ENCODE measurements around the gene MRPS23.

Gene MRPS23

DNA sequence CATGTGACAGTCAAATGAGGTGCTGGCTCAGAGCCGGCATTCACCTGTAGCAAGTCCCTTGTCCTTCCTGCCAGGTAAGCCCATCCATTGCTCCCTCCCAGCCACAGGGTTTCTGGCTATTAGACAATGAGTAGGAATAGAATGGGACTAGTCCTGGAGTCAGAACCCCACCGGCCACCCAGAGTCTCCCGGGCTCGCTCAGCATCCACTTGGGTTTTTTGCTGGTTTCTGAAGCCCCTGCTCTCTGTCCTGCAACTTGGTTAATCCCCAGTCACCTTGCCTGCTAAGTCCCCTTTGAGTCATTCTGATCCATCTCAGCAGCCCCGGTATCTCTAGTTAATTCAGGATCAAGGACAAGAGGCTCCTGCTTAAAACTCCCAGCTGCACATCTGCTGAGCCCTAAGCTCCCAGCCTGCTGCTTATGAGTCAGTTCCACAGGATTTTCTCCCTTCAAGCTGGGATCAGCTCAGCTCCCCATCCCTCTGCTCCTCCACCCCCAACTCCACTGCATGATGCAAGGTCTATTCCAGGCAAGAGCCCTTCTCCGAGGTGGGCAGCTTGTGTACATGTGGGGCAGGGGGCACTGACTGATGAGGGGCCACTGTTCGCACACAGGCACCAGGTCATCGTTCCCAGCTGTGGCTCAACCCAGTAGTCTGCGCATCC is 19.9 kb upstream of the MRPS23 start:
- Histone ChIP-seq H3K4me1 (ENCODE audit: control insufficient read depth, insufficient read depth, low read length, poor library complexity, severe bottlenecking) (peaks cover 64% of the 10 kb centered on the region), H3K9me3 (ENCODE audit: control insufficient read depth, low read length) (no peaks in the 10 kb centered on the region), H3K36me3 (ENCODE audit: control insufficient read depth, insufficient read depth, low read length) (peaks cover 39% of the 10 kb centered on the region), H3K4me3 (ENCODE audit: extremely low read depth, insufficient read depth, low read length, poor library complexity, severe bottlenecking) (no peak overlapping the region), H3K27ac (ENCODE audit: low read depth, low read length, severe bottlenecking) (peak overlapping the region; percentile 80)
- 93 to 99% methylated on average over 8 of the region's 9 CpGs for WGBS, 2 experiments (ENCODE audit: insufficient coverage in 2 of 2)

DNA sequence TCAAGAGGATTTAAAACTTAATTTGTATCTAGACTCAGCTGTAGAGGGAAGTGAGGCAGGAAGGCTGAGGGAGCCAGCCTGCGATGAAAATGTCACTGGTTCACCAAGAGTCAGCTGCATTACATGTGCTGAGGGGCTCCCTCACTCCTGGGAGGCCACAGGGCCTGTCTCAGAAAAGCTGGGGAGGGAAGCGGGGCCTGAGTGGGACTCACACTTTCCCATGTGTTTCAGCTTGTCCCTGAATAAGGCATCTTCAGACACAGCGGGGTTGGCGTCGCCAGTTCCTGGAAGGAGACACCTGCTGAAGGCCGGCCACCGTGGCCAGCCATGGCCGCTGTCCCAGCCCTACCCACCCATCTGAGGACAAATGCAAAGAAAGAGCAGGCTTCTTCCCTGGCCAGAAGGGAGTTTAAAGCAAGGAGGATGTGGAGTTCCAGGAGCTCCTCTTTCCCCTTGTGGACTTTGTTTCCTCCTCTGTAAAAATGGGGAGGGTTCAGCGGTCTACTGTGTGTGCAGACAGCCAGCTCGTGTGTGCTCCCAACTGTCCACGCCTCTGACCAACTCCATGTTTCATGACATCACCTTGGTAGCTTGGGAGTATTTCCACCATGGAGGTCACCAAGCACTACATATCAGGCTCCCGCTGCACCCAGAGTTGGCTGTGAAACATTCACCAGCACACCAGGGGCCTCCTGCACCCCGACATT is 19.2 kb upstream of the MRPS23 start:
- no peak overlapping the region for H3K4me3 ChIP-seq (ENCODE audit: extremely low read depth, insufficient read depth, low read length, poor library complexity, severe bottlenecking)
- H3K9me3 ChIP-seq (ENCODE audit: control insufficient read depth, low read length), result no peaks in the 10 kb centered on the region
- peak overlapping the region; percentile 80 for H3K27ac ChIP-seq (ENCODE audit: low read depth, low read length, severe bottlenecking)
- peaks cover 60% of the 10 kb centered on the region for H3K4me1 ChIP-seq (ENCODE audit: control insufficient read depth, insufficient read depth, low read length, poor library complexity, severe bottlenecking)
- peaks cover 42% of the 10 kb centered on the region for H3K36me3 ChIP-seq (ENCODE audit: control insufficient read depth, insufficient read depth, low read length)
- WGBS, 2 experiments (ENCODE audit: insufficient coverage in 2 of 2), result 97% methylated on average over 9 to 12 of the region's 13 CpGs

DNA sequence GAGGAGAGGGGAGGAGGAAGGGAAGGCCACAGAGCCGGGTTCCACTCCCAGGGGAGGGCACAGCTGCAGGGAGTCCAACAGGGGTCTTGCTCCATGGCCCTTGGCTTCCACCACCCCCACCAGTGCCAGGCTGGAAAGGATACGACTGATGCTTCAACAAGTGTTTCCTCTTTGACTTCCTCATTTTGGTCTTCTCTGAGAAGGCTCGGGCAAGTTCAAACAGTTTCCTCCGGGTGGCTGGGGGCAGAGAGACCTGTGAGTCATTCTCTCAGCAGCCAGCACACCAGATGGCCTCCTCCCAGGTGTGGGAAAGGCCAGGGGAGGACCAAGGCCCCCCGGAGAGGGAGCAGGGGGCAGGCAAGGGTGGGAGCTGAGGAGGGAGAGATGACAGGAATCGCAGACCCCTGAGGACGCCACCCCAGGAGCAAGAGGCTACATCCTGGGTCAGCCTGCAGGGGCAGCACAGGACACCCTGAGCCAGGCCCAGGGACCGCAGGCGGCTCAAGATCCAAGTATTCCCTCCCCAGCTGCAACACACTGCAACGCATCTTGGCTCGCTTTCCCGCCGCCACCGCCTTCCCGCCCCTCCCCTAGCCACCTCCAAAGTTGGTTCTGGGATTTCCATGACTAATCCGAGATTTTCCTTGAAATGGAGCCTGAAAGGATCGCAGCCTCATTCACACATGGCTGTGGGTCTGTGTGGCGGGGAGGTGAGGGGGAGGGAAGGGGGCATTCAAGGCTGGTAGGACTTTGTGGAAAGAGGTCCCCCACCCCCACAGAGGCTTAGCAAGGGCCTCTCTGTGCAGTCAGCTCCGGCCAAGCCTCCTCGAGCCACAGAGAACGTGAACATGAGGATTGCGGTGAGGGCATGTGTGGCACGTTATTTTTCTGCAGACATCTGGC is 18.4 kb upstream of the MRPS23 start:
- 45 to 52% methylated on average over 13 to 18 of the region's 23 CpGs for WGBS, 2 experiments (ENCODE audit: insufficient coverage in 2 of 2)
- Histone ChIP-seq H3K27ac (ENCODE audit: low read depth, low read length, severe bottlenecking) (peak overlapping the region; percentile 74), H3K9me3 (ENCODE audit: control insufficient read depth, low read length) (no peaks in the 10 kb centered on the region), H3K36me3 (ENCODE audit: control insufficient read depth, insufficient read depth, low read length) (peaks cover 46% of the 10 kb centered on the region), H3K4me3 (ENCODE audit: extremely low read depth, insufficient read depth, low read length, poor library complexity, severe bottlenecking) (no peak overlapping the region), H3K4me1 (ENCODE audit: control insufficient read depth, insufficient read depth, low read length, poor library complexity, severe bottlenecking) (peaks cover 55% of the 10 kb centered on the region)

DNA sequence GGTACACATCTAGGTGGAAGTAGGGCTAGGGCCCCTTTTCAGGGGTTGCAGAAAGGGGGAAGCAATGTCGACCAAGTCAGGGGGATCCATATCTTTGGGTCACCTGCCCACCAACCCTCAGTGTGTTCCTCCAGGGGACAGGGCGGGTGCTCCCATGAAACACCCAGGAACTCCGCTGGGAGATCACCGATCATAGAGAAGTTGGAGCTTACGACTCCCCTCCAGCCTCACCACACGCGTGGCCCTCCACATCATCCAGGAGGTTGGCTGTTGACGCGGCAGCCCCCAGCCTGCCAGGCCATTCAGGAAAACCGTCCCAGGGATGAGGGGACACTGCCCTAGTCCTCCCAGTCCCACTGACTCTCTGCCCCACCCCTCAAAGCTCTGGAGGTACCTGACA is 17.3 kb upstream of the MRPS23 start:
- H3K9me3 ChIP-seq (ENCODE audit: control insufficient read depth, low read length), result no peaks in the 10 kb centered on the region
- no peak overlapping the region for H3K4me3 ChIP-seq (ENCODE audit: extremely low read depth, insufficient read depth, low read length, poor library complexity, severe bottlenecking)
- peaks cover 60% of the 10 kb centered on the region for H3K4me1 ChIP-seq (ENCODE audit: control insufficient read depth, insufficient read depth, low read length, poor library complexity, severe bottlenecking)
- H3K36me3 ChIP-seq (ENCODE audit: control insufficient read depth, insufficient read depth, low read length), result peaks cover 37% of the 10 kb centered on the region
- WGBS, 2 experiments (ENCODE audit: insufficient coverage in 2 of 2), result 96 to 100% methylated on average over 5 to 6 of the region's 10 CpGs
- no peak overlapping the region for H3K27ac ChIP-seq (ENCODE audit: low read depth, low read length, severe bottlenecking)

DNA sequence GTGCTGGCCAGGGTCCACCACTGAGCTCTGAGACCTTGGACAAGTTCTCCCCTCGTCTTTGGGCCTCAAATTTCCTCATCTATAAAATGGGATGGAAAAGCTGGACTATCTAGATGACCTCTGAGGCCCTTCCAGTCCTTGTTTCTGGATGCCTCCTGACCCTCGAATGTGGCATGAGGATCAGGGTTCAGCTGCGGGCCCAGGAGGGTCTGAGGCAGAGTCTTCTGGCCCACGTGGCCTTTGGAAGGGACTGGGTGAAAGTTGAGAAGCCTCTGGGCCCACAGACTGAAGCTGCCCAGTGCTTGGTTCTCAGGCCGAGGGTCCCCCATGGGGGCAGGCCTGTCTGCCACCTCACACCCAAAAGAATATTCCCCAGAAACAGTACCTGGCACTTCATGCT is 16.9 kb upstream of the MRPS23 start:
- Histone ChIP-seq H3K4me3 (ENCODE audit: extremely low read depth, insufficient read depth, low read length, poor library complexity, severe bottlenecking) (no peak overlapping the region), H3K27ac (ENCODE audit: low read depth, low read length, severe bottlenecking) (no peak overlapping the region), H3K9me3 (ENCODE audit: control insufficient read depth, low read length) (no peaks in the 10 kb centered on the region), H3K4me1 (ENCODE audit: control insufficient read depth, insufficient read depth, low read length, poor library complexity, severe bottlenecking) (peaks cover 60% of the 10 kb centered on the region), H3K36me3 (ENCODE audit: control insufficient read depth, insufficient read depth, low read length) (peaks cover 35% of the 10 kb centered on the region)
- WGBS, 2 experiments (ENCODE audit: insufficient coverage in 2 of 2), result 96 to 100% methylated on average over 2 to 4 of the region's 5 CpGs

DNA sequence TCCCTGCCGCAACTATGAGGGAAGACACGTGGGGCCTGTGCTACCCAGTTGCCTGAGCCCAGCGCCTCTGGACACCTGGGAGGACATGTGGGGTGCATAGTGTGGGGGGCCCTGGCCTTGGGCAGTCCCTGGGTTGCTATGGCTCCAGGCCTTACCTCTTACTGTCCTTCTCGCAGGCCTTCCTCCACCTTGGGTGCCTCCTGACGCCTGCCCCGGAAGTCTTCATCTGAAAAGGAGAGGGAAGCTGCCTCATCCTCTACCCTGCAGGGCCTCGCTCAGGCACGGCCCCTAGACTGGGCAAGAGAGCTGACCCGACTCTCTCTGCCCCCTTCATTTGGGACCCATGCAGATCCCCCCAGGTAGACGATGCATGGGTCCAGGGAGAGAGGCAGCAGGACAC is 16.5 kb upstream of the MRPS23 start:
- Histone ChIP-seq H3K36me3 (ENCODE audit: control insufficient read depth, insufficient read depth, low read length) (peaks cover 32% of the 10 kb centered on the region), H3K9me3 (ENCODE audit: control insufficient read depth, low read length) (no peaks in the 10 kb centered on the region), H3K4me3 (ENCODE audit: extremely low read depth, insufficient read depth, low read length, poor library complexity, severe bottlenecking) (no peak overlapping the region), H3K4me1 (ENCODE audit: control insufficient read depth, insufficient read depth, low read length, poor library complexity, severe bottlenecking) (peaks cover 60% of the 10 kb centered on the region), H3K27ac (ENCODE audit: low read depth, low read length, severe bottlenecking) (no peak overlapping the region)
- 97 to 98% methylated on average over 5 to 9 of the region's 10 CpGs for WGBS, 2 experiments (ENCODE audit: insufficient coverage in 2 of 2)

DNA sequence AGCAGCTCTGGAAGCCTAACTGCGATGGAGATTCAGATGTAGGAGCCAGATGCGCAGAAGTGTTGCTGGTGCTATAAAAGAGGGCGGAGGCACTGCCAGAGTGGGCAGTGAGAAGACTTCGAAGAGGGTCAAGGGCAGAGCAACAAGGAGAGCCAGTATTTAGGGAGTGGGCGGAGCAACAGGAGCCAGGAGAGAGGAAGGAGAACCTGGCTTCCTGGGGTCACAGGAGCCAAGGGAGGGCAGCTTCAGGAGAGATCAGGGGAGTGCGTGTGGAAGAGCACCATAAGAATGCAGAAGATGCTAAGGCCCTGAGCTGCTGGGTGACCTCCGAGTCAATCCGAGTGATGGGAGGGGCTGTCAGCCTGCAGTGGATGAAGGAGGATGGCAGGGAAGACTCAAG is 14.4 kb upstream of the MRPS23 start:
- Histone ChIP-seq H3K27ac (ENCODE audit: low read depth, low read length, severe bottlenecking) (no peak overlapping the region), H3K9me3 (ENCODE audit: control insufficient read depth, low read length) (no peaks in the 10 kb centered on the region), H3K36me3 (ENCODE audit: control insufficient read depth, insufficient read depth, low read length) (peaks cover 21% of the 10 kb centered on the region), H3K4me3 (ENCODE audit: extremely low read depth, insufficient read depth, low read length, poor library complexity, severe bottlenecking) (no peak overlapping the region), H3K4me1 (ENCODE audit: control insufficient read depth, insufficient read depth, low read length, poor library complexity, severe bottlenecking) (peaks cover 61% of the 10 kb centered on the region)
- WGBS, 2 experiments (ENCODE audit: insufficient coverage in 2 of 2), result 89 to 93% methylated on average over 8 of the region's 8 CpGs

DNA sequence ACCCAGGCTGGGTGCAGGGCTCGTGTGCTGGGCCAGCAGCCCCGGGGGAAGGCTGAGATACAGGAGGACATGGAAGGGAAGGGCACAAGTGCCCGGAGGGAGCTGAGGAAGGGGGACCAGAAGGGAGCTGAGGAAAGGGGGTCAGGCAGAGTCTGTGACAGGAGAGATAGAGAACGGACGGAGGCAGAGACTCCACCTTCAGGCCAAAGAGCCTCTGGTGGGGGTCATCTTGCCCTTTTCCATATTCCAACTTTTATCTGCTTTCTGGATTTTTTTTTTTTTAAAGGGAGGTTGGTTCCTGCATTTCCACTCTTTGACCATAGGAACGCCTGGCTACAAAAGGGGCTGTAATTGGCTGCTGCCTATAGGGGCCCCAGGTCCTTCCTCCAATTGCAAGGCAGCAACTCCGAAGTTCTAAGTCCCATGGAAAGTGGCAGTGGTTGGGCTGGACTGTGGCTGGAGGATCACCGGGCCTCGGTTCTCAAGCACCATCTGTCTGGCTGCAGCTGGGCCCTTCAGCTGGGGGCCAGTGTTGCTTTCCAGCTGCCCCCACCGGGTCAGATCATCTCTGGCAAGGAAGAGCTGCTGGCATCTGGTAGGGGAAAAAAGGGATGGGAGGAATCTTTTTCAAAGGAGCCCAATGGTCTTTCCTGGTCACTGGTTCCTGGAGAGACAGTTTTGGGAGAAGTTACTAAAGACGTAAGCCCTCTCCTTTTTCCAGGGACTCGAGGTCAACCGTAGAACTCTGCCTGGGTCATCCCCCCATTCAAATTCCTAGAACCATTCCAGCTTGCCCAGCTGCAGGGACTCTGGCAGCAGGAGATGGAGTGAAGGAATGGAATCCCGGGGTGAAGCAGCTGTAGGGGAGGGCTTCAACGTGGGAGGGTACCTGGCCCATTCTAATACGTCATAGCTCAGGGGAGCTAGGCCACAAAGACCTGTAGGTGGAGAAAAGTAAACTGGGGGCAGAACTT is 13.1 kb upstream of the MRPS23 start:
- Histone ChIP-seq H3K27ac (ENCODE audit: low read depth, low read length, severe bottlenecking) (no peak overlapping the region), H3K36me3 (ENCODE audit: control insufficient read depth, insufficient read depth, low read length) (peaks cover 21% of the 10 kb centered on the region), H3K4me1 (ENCODE audit: control insufficient read depth, insufficient read depth, low read length, poor library complexity, severe bottlenecking) (peaks cover 50% of the 10 kb centered on the region), H3K9me3 (ENCODE audit: control insufficient read depth, low read length) (no peaks in the 10 kb centered on the region), H3K4me3 (ENCODE audit: extremely low read depth, insufficient read depth, low read length, poor library complexity, severe bottlenecking) (no peak overlapping the region)
- WGBS, 2 experiments (ENCODE audit: insufficient coverage in 2 of 2), result 70 to 72% methylated on average over 10 to 11 of the region's 16 CpGs

DNA sequence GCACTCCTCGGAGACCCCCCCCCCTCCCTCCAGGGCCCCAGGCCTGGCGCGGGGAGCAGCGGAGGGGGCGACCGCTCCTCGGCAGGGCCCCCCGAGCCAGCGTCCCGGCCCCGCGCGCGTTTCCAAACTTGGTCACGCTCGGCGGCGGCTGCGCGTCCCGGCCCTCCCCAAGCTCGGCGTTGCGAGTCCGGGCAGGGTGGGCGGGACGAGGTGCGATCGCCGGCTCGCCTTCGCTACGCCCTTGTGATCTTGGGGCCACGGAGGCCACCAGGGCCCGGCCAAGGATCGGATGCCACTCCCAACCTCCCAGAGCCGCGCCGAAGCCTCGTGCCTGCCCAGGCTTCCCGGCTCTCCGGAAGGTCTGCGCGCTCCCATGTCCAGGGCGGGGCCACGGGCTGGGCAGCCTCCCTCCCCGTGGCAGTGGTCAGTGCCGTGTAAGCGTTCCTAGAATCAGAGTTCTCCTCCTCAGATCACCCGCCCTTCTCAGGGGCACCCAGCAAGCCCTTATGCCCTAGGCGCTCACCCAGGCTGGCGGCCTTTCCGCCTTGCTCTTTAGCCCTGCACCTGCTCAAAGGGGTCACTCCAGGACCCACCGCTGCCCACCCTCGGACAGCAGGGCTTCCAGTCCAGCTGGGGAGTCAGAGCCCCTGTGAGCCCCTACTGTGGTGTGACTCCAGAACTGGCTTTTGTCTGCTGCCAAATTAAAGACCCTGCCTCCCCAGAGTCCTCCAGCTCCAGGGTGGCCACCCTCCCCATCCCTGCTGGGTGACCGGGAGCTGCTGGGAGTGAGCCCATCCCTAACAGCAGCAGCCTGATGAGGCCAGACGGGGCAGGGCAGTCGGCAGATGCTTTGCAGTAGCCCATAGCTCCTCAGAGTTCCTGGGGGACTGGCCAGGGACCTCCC is 12.2 kb upstream of the MRPS23 start:
- H3K36me3 ChIP-seq (ENCODE audit: control insufficient read depth, insufficient read depth, low read length), result peaks cover 20% of the 10 kb centered on the region
- H3K4me1 ChIP-seq (ENCODE audit: control insufficient read depth, insufficient read depth, low read length, poor library complexity, severe bottlenecking), result peaks cover 41% of the 10 kb centered on the region
- H3K9me3 ChIP-seq (ENCODE audit: control insufficient read depth, low read length), result no peaks in the 10 kb centered on the region
- peak overlapping the region; percentile 51 for H3K27ac ChIP-seq (ENCODE audit: low read depth, low read length, severe bottlenecking)
- WGBS, 2 experiments (ENCODE audit: insufficient coverage in 2 of 2), result 18 to 19% methylated on average over 42 to 45 of the region's 58 CpGs
- H3K4me3 ChIP-seq (ENCODE audit: extremely low read depth, insufficient read depth, low read length, poor library complexity, severe bottlenecking), result peak overlapping the region; percentile 29
